Mucosa of rectum (tissue), 2 donors: ENCODE results near the gene ZNF503.

ENCODE experiments used
- H3K27ac ChIP-seq, 2 donors: one replicate each; pipeline ENCODE4 v1.7.0; 2013; ENCODE audit warnings: inconsistent platforms in 2 of 2, low read depth in 2 of 2, low read length in 2 of 2
- H3K27me3 ChIP-seq, 2 donors: one replicate each; pipeline ENCODE4 v1.7.0; 2013; ENCODE audit warnings: low read length in 2 of 2; ENCODE audit not compliant: control insufficient read depth in 2 of 2, insufficient read depth in 2 of 2
- H3K36me3 ChIP-seq, 2 donors: one replicate each; pipeline ENCODE4 v1.7.0; 2013; ENCODE audit warnings: low read length in 2 of 2; ENCODE audit not compliant: control insufficient read depth in 2 of 2, insufficient read depth in 2 of 2
- H3K4me1 ChIP-seq, 2 donors: one replicate each; pipeline ENCODE4 v1.7.0; 2013; ENCODE audit warnings: low read length in 2 of 2, mild to moderate bottlenecking in 1 of 2; ENCODE audit not compliant: control insufficient read depth in 2 of 2, insufficient read depth in 2 of 2
- H3K4me3 ChIP-seq, 2 donors: one replicate each; pipeline ENCODE4 v1.7.0; 2013; ENCODE audit warnings: low read length in 2 of 2
- H3K9ac ChIP-seq, 2 donors: one replicate each; pipeline ENCODE4 v1.7.0; 2013; ENCODE audit warnings: low read length in 2 of 2, low read depth in 1 of 2, mild to moderate bottlenecking in 1 of 2
- H3K9me3 ChIP-seq, 2 donors: one replicate each; pipeline ENCODE4 v1.7.0; 2013; ENCODE audit warnings: low read length in 2 of 2; ENCODE audit not compliant: control insufficient read depth in 2 of 2
- donor health status: healthy.
- donor health status: Normal muscosa, but diverticular disease.

Gene ZNF503

GRCh38 chr10:75432763-75433162 lies 31.2 kb upstream of the ZNF503 start:
- no peak overlapping the region for H3K9ac ChIP-seq
- H3K4me1 ChIP-seq = peaks cover 12 to 14% of the 10 kb centered on the region in 2 donors
- H3K27ac ChIP-seq = no peak overlapping the region
- H3K4me3 ChIP-seq = no peak overlapping the region
- H3K9me3 ChIP-seq = no peaks in the 10 kb centered on the region
- no peaks in the 10 kb centered on the region for H3K27me3 ChIP-seq
- no peaks in the 10 kb centered on the region for H3K36me3 ChIP-seq

GRCh38 chr10:75432176-75432575 lies 30.6 kb upstream of the ZNF503 start:
- H3K27me3 ChIP-seq = no peaks in the 10 kb centered on the region
- H3K4me1 ChIP-seq = peaks cover 12 to 14% of the 10 kb centered on the region in 2 donors
- peak overlapping the region in 1 of 2 donors; percentile 76 for H3K4me3 ChIP-seq
- H3K27ac ChIP-seq = no peak overlapping the region
- H3K9me3 ChIP-seq = no peaks in the 10 kb centered on the region
- no peaks in the 10 kb centered on the region for H3K36me3 ChIP-seq
- no peak overlapping the region for H3K9ac ChIP-seq

GRCh38 chr10:75431180-75432111 lies 29.9 kb upstream of the ZNF503 start, which contains the start of gene LRMDA:
Gene LRMDA, plus strand, starts transcription at chr10:75431624.
- Histone ChIP-seq H3K9ac (peak within 1 kb of the TSS; percentile 70 to 78), H3K4me3 (peak within 1 kb of the TSS; percentile 74 to 76), H3K27me3 (no peaks in the 10 kb centered on the region), H3K36me3 (no peaks in the 10 kb centered on the region), H3K4me1 (peaks cover 12 to 14% of the 10 kb centered on the region in 2 donors), H3K9me3 (no peaks in the 10 kb centered on the region), H3K27ac (peak within 1 kb of the TSS; percentile 48 to 64)

- no peak overlapping the region for H3K9ac ChIP-seq
- no peaks in the 10 kb centered on the region for H3K36me3 ChIP-seq
- H3K4me1 ChIP-seq = peaks cover 12 to 14% of the 10 kb centered on the region in 2 donors
- H3K9me3 ChIP-seq = no peaks in the 10 kb centered on the region
- no peaks in the 10 kb centered on the region for H3K27me3 ChIP-seq
- peak overlapping the region; percentile 14 to 15 for H3K4me3 ChIP-seq
- H3K27ac ChIP-seq = peak overlapping the region in 1 of 2 donors; percentile 32
Measured at GRCh38 chr10:75430000-75430763, 28.6 kb upstream of the ZNF503 start.

- Histone ChIP-seq H3K4me1 (peaks cover 12 to 14% of the 10 kb centered on the region in 2 donors), H3K4me3 (no peak overlapping the region), H3K27ac (no peak overlapping the region)
Measured at GRCh38 chr10:75429159-75429827, 27.7 kb upstream of the ZNF503 start.

GRCh38 chr10:75428434-75429158 lies 27.0 kb upstream of the ZNF503 start:
- H3K9ac ChIP-seq = no peak overlapping the region
- H3K4me1 ChIP-seq = peaks cover 12 to 14% of the 10 kb centered on the region in 2 donors
- no peaks in the 10 kb centered on the region for H3K27me3 ChIP-seq
- H3K27ac ChIP-seq = no peak overlapping the region
- H3K36me3 ChIP-seq = no peaks in the 10 kb centered on the region
- no peak overlapping the region for H3K4me3 ChIP-seq
- H3K9me3 ChIP-seq = no peaks in the 10 kb centered on the region

More at GRCh38 chr10:75429159-75429827, 27.7 kb upstream of the ZNF503 start:
- H3K9ac ChIP-seq = no peak overlapping the region
- no peaks in the 10 kb centered on the region for H3K36me3 ChIP-seq
- no peaks in the 10 kb centered on the region for H3K27me3 ChIP-seq
- no peaks in the 10 kb centered on the region for H3K9me3 ChIP-seq

GRCh38 chr10:75427951-75428350 lies 26.4 kb upstream of the ZNF503 start:
- H3K9me3 ChIP-seq = no peaks in the 10 kb centered on the region
- H3K9ac ChIP-seq = no peak overlapping the region
- no peaks in the 10 kb centered on the region for H3K27me3 ChIP-seq
- peaks cover 12 to 14% of the 10 kb centered on the region in 2 donors for H3K4me1 ChIP-seq
- no peak overlapping the region for H3K27ac ChIP-seq
- no peaks in the 10 kb centered on the region for H3K36me3 ChIP-seq
- no peak overlapping the region for H3K4me3 ChIP-seq

GRCh38 chr10:75426880-75427279 lies 25.3 kb upstream of the ZNF503 start:
- Histone ChIP-seq H3K4me1 (peaks cover 11 to 14% of the 10 kb centered on the region in 2 donors), H3K27ac (no peak overlapping the region), H3K4me3 (no peak overlapping the region), H3K9me3 (no peaks in the 10 kb centered on the region), H3K36me3 (no peaks in the 10 kb centered on the region), H3K9ac (no peak overlapping the region), H3K27me3 (no peaks in the 10 kb centered on the region)

GRCh38 chr10:75425291-75426079 lies 23.9 kb upstream of the ZNF503 start:
- Histone ChIP-seq H3K36me3 (no peaks in the 10 kb centered on the region), H3K27ac (no peak overlapping the region), H3K27me3 (no peaks in the 10 kb centered on the region), H3K4me3 (no peak overlapping the region), H3K9ac (no peak overlapping the region), H3K9me3 (no peaks in the 10 kb centered on the region), H3K4me1 (peaks cover 7 to 10% of the 10 kb centered on the region in 2 donors)
